DMS53 (cell line): ENCODE results near the gene IL19.
"Not testable (repeated sequence)": the region's sequence is repeated elsewhere in the genome, so short reads cannot be mapped to it uniquely, and the experiment has no call there.

Source experiments
- DNase-seq: peaks from one replicate; lab custom pipeline; 2025; lab: John Stamatoyannopoulos, UW

Gene IL19

DNA sequence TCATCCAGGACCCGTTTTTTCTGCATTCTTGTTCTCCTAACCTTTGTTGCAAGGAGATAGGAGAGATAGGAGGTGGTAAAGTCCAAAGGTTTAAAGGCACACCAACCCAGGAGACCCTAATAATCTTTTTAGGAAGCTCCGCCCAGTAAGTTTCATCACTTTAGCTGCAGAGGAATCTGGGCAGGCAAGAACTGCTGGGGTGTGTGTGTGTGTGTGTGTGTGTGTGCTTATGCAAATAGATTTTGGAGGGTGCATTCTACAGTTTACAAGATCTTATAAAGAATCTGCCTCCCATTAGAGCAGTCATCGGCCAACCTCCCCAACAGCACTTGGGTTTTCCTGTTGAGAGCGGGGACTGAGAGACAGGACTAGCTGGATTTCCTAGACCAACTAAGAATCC is 5.7 kb downstream of the IL19 start:
- DNase-seq: no peak

DNA sequence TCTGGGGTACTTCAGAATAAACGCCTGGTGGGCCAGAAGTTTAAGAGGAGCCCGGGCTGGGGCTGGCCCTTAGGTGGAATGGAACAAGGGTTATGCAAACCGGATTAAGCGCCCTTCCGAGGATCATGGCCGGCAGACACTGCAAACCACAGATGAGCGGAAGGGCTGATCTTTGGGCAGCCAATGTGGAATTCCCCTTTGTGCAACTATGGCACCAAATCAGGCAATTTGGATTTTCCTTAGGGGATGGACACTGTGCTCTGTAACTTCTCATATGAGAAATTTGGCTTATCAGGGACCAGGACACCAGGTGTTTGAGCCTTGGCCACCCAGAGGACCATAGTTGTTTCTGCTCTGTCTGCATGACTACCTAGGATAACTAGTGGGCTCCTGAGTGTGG is 7.5 kb downstream of the IL19 start:
- no peak for DNase-seq

DNA sequence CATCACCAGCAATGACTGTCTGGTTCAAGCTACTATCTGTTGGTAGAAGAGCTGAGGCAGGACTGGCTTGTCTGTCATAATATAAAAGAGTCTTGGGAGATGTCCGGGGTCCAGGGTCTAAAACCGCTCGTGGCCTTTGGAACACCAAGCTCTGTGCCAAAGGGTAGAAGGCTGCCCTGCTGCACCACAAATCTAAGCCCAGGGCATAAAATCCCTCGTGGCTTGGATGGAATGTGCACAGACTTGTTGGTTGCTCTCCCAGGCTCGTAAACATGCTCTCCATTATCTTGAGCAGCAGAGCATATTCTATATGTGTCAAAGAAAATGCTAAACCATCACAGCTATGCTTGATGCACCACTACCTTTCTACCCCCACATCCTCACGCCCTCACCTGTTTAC is 8.3 kb downstream of the IL19 start:
- not testable (repeated sequence) for DNase-seq

DNA sequence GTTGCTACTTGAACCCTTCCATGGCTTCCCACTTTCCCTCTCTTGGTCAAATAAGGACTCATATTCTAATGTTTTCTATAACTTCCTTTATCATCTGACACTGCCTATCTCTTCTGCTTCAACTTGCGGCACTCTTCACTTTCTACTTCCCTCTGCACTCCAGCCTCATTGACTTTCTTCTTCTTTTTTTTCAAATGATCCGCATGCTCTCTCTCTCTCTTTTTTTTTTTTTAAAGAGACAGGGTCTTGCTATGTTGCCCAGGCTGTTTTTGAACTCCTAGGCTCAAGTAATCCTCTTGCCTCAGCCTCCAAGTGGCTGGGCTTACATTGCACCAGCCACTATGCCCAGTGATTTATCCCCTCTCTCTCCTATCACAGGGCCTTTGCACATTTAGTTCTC is 9.1 kb downstream of the IL19 start:
- no peak for DNase-seq

DNA sequence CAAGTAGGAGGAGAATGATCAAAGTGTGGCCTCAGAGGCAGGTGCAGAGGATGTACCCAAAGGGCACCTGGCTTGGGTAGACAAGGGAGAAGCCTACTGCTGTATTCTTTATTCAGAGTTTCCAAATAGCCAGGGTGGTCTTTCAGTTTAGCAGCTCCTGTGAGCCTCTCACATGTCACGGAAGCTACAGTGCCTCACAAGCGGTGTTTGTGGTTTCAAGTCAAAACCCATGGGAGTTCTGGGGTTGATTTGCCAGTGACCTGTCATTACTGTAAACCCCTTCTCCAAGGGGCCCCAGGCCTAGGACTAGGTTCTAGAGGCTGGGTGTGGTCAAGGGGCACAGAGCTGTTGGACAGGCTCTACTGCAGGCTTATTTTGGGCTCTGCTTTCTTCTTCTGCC is 11.9 kb downstream of the IL19 start:
- no peak for DNase-seq

DNA sequence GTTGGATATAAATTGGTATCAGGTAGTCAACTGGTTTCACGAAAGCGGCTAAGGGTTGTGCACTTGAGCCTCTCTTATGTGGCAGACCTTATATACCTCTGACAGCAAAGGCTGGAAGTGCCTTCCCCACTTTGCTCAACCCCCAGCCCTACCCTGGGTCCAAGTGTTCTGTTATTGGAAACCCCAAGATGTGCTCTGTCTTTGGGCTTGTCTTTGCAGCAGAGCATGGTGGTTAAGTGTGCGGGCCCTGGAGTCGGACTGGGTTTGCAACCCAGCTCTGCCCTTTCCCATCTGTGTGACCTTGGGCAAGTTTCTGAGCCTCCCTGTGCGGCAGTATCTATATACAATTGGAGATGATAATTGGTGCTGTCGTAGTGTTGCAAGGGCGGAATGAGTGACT is 12.9 kb downstream of the IL19 start:
- no peak for DNase-seq

DNA sequence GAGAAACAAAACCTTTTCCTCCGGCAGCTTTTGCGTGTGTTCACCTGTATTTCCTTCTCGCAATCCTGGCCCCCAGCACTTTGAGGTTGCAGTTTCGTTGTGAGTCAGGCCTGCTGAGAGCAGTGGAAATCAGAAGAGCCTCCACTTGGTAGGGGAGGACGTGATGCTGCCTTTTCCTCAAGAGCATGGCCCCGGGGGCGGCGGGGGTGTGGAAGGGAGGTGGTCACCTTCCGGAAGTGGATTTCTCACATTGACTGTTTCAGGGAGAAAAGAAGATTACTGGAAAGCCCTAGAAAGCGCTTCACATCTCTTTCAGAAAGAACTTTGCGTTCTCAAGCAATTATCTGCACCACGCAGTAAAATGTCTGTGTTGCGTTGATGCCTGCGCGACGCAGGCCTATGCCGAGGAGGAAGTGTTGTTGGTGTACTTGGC is 13.9 kb downstream of the IL19 start:
- no peak for DNase-seq

DNA sequence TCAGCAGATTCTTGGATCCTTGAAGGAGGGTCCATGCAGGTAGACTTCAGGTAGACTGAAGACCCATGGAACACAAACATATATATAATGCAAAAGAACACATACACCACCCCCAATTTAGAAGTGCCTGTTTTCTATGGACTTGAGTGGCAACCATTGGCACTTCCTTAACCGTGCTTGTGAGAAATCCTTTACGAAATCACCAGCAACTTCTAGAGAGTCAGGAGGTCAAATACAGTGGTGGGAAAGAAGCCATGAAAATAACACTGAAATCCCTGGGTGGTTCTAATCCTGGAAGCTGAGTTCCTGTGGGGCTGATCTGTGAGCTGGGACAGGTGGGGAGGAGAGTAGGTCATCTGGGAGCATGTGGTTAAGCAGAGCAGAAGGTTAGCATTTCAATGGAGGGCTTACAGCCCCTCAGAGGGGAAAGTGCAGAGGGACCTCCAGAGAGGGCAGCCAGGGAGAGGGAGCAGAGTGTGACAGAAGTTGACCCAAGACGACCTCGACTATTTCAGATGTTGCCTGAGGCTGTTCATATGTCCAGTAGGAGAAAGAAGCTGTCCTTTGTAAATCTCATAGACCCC is 14.7 kb downstream of the IL19 start:
- DNase-seq: no peak

DNA sequence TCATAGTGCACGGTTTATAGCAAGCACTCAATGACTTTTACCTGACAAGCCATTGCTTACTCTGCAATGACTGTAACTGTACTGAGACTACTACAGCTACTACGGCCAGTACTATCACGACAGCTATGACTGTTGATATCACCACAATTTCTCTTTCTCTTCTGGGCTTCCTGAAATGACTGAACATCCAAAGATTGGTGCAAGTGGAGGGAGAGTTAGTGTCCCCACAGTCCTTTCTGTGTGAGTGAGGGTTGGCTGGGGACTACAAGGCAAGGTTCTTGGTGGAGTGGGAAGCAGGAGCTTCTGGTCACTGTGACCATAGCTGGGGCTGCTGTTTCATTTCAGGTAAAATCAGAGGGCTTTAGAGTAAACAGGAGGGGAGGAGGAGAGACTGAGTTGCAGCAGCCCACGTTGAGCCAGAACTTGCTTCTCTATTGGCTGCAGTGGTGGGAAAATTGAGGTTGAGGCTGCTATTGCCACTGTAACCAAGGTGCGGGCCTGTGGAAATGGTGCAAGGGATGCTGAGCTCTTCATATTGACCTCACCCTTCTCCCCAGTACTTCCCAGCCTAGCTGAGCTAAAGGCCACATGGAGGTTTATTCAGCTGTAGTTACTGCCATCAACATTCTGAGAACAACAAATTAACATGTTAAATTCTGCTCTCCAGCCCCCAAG is 15.8 kb downstream of the IL19 start:
- no peak for DNase-seq

DNA sequence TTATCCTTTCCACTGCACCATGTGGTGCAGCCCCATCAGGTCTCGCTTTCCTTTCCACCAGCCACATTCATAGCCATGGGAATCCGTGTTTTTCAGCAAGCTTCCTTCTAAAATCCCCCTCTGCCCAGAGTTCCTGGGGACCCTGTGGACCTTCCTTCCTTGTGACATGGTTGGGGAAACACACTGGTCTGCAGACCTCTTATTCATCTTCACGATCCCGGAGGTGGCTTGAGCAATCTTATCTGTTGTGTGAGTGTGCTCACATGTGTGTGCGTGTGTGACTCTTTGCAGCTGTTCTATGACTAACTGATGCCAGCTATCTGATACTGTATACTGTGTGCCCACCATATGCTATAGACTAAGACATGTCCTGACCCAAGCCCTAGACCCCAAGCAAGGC is 17.3 kb downstream of the IL19 start:
- DNase-seq: no peak

DNA sequence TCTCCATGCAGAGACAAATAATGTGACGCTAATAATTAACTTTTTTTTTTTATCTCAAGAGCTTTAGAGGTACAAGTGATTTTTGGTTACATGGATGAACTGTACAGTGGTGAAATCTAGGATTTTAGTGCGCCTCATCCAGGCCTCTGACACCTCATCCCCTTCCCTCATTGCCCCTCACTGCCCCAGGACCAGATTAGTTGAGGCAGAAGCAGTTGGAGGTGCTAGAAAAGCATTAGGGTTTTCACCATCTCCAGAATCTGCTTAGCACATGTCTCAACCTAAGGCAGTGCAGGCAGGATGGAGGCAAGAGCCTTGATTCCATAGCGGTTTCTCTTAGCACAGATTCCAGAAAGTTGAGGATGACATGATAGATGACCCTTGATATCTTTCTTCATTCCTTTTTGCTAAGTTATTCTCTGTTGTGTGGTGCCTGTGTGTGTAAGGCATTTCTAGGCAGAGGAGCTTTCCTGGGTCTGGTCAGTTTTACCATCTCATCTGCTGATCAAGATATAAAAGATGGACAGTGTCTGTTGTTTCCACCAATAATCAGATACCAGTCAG is 18.0 kb downstream of the IL19 start:
- no peak for DNase-seq

DNA sequence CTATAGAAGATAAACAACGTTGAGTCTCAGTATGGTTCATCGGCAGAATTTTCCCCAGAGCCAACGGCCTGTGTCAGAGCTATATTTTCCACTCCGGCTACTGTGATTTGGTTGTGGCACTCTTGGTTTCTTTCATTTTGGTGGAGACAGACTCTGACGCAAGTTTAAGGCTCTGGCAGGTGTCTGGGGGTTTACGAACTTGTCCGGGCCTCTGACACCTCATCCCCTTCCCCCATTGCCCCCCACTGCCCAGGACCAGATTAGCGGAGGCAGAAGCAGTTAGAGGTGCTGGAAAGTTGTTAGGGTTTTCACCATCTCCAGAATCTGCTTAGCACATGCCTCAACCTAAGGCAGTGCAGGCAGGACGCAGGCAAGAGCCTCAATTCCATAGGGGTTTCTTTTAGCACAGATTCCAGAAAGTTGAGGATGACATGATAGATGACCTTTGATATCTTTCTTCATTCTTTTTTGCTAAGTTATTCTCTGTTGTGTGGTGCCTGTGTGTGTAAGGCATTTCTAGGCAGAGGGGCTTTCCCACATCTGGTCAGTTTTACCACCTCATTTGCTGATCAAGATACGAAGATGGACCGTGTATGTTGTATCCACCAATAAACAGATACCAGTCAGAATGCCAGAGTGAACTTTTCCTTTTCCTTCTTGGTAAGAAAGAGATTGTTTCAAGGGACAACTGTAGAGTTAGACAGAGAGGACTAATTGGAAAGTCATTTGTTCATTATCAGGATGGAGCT is 20.1 kb downstream of the IL19 start:
- no peak for DNase-seq

DNA sequence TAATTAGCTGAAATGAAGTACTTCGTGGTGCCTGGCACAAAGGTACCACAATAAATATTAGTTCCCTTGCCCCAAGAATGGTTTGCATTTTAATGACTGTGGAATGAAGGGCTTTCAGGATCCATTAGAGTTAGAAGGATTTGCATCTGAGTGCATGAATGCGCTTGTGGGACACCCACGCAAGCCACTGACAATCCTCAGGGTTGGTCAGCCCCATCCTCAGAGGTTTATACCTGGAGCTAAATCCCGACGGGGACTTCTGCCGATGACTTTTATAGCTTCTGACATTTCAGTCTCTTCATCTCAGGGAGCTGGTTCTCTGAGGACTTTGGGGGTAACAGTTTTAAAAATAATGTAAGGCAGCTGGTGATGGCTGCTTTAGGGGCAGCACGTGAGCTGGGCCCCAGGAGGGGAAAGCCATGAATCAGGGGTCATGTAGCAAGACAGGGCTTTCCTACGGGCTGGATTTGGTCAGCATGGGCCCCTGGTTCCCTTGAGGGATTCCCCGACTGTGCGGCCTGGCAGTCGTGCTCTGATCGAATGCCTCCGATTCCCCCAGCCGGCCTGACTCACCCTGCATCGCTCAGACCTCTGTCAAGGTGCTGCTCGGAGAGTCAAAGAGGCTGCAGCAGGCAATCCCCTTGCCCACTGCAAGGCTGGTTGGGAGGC is 22.5 kb downstream of the IL19 start:
- DNase-seq: no peak

DNA sequence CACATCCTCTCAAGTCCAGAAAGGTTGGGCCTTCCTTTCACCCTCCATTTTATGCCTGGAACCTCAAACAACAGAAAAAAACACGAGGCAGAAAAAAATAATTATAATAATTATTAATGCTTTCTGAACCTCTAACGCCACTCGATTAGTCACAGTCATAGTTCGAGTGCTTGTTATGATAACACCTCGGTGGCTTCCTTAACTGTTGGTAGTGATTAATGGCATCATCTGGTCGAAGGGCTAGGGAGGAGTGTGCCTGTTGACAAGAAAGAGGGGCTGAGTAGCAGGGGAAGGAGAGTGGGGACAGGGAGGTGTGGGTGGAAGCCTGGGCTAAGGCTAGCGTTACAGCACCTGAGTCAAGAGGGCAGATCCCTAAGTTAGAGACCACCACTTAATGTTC is 23.0 kb downstream of the IL19 start:
- DNase-seq: no peak

DNA sequence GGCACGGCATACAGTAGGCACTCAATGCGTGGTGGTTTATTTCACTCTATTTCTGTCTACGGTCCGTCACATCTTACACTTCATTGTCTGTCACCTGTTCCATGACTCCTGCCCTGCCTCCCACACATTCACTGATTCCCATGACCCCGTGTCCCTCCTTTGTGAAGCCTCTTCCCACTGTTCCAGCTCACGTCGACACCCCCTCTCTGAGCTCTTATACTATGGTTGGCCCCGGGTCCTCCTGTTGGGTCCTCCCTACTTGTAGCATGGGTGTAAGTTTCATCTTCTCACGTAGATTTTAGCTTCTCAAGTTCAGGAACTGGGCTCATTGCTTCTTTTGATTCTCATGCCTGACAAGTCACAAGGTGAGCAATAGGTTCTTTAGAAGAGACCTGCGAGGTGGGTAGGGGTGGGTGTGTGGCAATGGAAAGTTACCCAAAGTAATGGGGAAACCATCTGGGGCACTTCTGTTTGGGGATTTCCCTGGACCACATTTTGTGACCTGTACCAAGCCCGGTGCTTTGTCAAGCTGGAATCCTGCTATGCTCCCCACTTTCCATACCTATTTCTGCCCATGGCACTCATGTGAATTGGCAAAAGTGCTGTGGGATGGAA is 23.8 kb downstream of the IL19 start:
- DNase-seq: no peak

DNA sequence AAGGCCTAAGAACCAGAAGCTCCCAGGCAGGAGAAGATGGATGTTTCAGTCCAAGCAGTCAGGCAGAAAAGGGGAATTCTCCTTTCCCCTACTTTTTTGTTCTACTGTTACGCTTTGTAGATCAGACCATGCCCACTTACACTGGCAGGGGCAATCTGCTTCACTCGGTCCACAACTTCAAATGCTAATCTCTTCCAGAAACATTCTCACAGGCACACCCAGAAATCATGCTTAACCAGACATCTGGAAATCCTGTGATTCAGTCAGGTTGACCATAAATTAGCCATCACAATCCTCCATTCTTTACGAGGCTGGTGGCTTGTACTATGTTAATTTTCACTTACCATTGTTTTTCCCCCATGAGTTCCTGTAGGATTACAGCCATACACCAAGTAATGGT is 25.5 kb downstream of the IL19 start:
- DNase-seq: no peak

DNA sequence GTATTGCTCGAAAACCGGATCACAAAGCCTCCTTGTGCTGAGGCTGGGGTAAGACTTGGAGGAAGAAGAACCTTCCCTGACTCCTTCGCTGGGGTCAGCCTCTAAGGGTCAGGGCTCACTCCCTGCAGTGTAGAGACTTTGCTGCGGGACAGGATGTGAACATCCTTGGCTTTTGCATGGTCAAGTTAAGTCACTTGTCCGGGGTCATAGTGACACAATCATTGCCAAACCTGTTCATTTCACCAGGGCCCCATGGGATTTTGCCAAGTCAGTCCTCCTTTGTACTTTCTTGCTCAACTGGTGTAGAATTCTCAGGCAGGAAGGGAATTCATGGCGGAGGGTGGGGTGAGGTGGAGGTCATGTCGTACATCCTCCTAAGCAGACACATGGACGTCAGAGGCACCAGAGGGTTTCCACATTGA is 26.4 kb downstream of the IL19 start:
- DNase-seq: no peak

DNA sequence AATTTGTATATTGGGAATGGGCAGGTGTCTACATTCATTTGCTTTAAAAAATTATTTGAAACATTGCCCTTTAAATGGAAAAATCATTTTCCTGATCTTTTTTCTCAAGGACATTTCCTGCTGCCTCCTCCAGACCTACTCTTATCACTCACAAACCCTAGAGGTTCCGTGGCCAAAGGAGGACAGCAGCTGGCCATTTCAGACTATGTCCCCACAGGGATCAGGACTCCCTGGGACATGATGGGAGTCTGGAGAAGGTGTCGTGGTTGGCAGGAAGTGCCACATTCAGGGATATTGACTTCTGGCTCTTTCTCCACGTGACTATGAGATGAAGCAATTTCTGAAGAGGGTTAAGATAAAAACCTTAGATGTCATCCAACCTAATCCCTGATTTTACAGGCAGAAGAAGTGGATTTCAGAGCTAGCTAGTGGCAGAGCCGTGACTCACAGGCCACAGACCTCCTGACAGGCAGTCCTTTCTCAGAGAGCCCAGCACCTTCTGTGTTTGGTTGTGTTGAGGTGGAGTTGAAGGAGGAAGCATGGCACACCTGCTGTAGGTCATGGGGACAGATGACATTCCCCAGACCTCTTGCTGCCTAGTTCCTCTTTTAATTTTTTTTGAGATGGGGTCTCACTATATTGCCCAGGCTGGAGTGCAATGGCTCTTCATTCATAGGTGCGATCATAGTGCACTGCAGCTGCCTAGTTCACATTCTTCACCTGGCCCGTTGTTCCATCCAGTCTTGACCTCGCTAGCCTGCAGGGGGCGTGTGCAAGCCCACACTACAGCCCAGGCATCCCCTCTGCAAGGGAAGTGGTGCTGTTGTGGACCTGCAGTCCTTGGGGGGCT is 27.2 kb downstream of the IL19 start:
- DNase-seq: peak; percentile 59

DNA sequence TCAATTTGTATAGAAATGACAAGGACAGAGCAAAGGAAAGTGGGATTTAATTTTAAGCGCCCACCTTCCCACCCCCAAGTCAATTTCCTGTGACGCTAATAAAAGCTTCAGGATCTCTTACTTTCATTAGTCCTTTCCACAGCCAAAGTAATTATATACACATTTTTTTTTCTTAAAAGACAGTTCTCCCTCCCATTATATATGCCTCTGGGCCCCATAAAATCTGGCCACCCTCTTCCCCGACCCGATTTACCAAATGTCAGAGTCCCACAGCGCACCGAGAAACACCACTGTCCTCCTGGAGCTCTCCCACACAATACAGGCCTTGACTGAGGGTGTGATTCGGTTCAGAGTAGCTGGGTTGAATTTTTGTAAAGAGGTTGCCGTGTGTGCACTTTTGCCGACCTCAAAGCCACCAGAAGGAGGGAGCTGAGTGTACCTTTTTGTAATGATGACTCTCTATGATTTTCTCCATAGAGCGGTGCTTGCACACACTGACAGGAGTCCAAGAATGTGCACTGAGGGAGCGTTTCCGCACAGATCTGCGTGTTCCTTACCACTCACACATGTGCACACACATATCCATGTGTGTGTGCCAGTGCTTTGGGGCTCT is 27.9 kb downstream of the IL19 start:
- DNase-seq: no peak

DNA sequence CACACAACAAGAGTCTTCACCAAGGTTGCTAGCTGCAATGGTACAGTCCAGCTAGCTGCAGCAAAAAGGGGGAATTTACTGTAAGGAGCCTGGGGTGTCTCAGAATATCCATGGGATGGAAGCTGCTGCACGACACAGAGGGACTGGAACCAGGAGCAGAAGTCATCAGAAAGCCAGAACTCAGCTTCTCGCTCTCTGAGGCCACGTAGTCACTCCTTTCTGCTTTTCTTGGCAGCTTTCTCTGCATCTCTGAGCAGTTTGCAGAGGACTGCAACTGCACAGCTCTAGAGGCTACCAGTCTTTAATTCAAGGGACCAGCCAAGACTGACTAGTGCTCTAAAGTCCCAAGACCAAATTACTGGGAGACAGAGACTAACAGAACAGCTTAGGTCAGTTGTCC is 28.7 kb downstream of the IL19 start:
- no peak for DNase-seq

DNA sequence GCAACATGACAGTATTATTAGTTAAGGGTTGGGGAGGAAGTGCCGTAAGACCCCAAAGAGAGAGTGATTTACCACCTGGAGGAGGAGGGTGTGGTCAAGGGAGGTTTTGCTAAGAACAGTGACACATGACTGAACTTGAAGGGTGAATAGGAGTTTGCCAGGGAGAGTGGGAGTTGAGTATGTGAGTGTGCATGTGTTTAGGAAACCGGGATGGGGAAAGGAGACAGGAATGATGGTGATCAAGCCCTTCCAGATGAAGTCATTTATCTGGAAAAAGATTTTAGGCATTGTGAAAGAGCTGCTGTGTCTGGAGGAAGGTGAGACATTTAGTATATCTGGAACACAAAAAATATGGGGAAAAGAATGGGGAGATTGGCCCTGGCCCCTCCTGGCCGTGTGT is 29.8 kb downstream of the IL19 start:
- no peak for DNase-seq
